ENCODE measurements around the gene GCGR. TPM values are rescaled to one million over a fixed set of nuclear protein-coding genes. Genes with fewer than 3 reads are reported as not detected.

The GCGR gene
- total RNA-seq, 1 donor from 2014 or later, result not detected

GRCh38 chr17:81802048-81802758, 1.7 kb upstream of the GCGR start:
- no peak overlapping the region for H3K27ac ChIP-seq
- intact Hi-C loops (cut with DNase I), result no loop called here
- H3K4me3 ChIP-seq, result no peak overlapping the region
- TF ChIP-seq CTCF (IDR thresholded peaks at IDR 0.05), result no peak
- H3K36me3 ChIP-seq, result no peaks in the 10 kb centered on the region
- ATAC-seq (no peak), DNase-seq (no peak)
- H3K9me3 ChIP-seq, result no peaks in the 10 kb centered on the region
- peaks cover 10% of the 10 kb centered on the region for H3K4me1 ChIP-seq
- H3K27me3 ChIP-seq (ENCODE audit: low read depth), result peaks cover 64% of the 10 kb centered on the region

- ATAC-seq (no peak), DNase-seq (no peak)
- Histone ChIP-seq H3K4me3 (no peak overlapping the region), H3K27me3 (ENCODE audit: low read depth) (peaks cover 72% of the 10 kb centered on the region), H3K9me3 (no peaks in the 10 kb centered on the region), H3K27ac (no peak overlapping the region), H3K36me3 (no peaks in the 10 kb centered on the region), H3K4me1 (peaks cover 10% of the 10 kb centered on the region)
- intact Hi-C loops (cut with DNase I), result no loop called here
- TF ChIP-seq CTCF (IDR thresholded peaks at IDR 0.05), result no peak
Measured at GRCh38 chr17:81802856-81803643, 900 bp upstream of the GCGR start.

- Histone ChIP-seq H3K9me3 (no peaks in the 10 kb centered on the region), H3K27me3 (ENCODE audit: low read depth) (peaks cover 79% of the 10 kb centered on the region), H3K27ac (no peak overlapping the region), H3K4me3 (no peak overlapping the region), H3K4me1 (peaks cover 10% of the 10 kb centered on the region), H3K36me3 (no peaks in the 10 kb centered on the region)
- DNase-seq (no peak), ATAC-seq (peak in 1 of 2 donors; percentile 13)
- no peak for TF ChIP-seq CTCF (IDR thresholded peaks at IDR 0.05)
- intact Hi-C loops (cut with DNase I), result no loop called here
Measured at GRCh38 chr17:81804559-81805399, 829 bp downstream of the GCGR start.

GRCh38 chr17:81805707-81806460, 1.9 kb downstream of the GCGR start:
- ATAC-seq (no peak), DNase-seq (no peak)
- intact Hi-C loops (cut with DNase I), result no loop called here
- Histone ChIP-seq H3K4me3 (no peak overlapping the region), H3K9me3 (no peaks in the 10 kb centered on the region), H3K27ac (no peak overlapping the region), H3K4me1 (peaks cover 10% of the 10 kb centered on the region), H3K27me3 (ENCODE audit: low read depth) (peaks cover 85% of the 10 kb centered on the region), H3K36me3 (no peaks in the 10 kb centered on the region)
- no peak for TF ChIP-seq CTCF (IDR thresholded peaks at IDR 0.05)

All from lower lobe of right lung (tissue), 2 donors.